Lower leg skin (tissue), 3 donors: ENCODE data around the gene LRBA.

Experiments used
- CTCF ChIP-seq, 3 donors: fragments of 450-650 bp; IDR thresholded peaks; one replicate each; pipeline ENCODE4 v1.5.1; 2016; ENCODE audit warnings: antibody characterized with exemption in 3 of 3, mild to moderate bottlenecking in 3 of 3, moderate library complexity in 2 of 3
- POLR2A ChIP-seq, 2 donors: fragments of 450-650 bp; IDR thresholded peaks; one replicate each; pipeline ENCODE4 v1.6.1; 2016 to 2017; ENCODE audit warnings: antibody characterized with exemption in 2 of 2, mild to moderate bottlenecking in 1 of 2, moderate library complexity in 1 of 2

- TF ChIP-seq CTCF (IDR thresholded peaks at IDR 0.05), result no peak
- TF ChIP-seq POLR2A (IDR thresholded peaks at IDR 0.05), result no peak
Observed at GRCh38 chr4:150332086-150332485, 683.0 kb downstream of the LRBA start.
